Measurements from ENCODE around the gene MAPK9. TPM values are rescaled to one million over a fixed set of nuclear protein-coding genes. Genes with fewer than 3 reads are reported as not detected.
A peak's percentile ranks its signal among the peaks of the same experiment; 100 is the strongest.

The MAPK9 gene
- total RNA-seq, 1 experiment from 2014 or later = 65.4 TPM

DNA sequence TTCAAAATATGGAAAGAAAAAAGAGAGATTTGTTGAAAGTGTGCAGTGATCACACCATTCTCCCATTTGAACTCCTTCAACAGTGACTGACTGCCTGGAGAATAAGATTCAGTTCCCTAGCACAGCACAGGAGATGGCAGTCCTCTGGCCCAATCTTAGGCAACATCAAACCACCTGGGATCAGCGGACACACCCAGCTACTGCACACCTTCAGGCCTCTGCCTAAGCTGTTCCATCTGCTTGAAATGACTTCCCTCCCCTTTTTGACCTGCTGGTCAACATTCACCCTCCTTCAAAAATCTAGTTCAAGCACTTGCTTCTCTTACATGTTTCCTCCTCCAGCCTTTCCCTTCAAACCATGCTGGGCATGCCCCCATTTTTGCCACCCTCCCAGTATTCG is 4.5 kb downstream of the MAPK9 start:
- no peak for DNase-seq
- CTCF ChIA-PET = no interaction called here
- no peak for TF ChIP-seq CTCF (IDR thresholded peaks at IDR 0.05; ENCODE audit: unreplicated experiment)

DNA sequence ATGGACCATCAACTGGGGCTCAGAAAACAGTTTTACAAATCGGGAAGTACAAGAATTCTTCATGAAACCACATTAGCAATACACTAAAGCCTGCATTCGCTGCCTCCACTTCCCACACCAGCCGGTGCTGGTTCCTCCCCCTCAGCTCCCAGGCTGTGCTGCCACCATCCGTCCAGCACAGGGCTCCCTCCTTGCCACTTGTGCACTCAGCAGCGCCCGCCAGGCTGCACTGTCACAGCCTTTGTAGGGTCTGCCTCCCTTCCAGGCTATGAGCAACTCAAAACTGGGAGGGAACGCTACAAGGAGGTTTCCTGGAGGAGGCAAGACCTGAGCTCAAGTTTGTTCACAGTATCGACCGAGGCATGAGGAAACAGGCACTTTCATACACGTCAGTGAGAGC is 7.7 kb downstream of the MAPK9 start:
- intact Hi-C loops (cut with micrococcal nuclease; ENCODE audit: unreplicated experiment) = no loop called here
- H3K9me3 Mint-ChIP-seq (ENCODE audit: low read depth, unreplicated experiment) = peaks cover 31% of the 10 kb centered on the region
- CTCF ChIA-PET = no interaction called here
- TF ChIP-seq CTCF (IDR thresholded peaks at IDR 0.05; ENCODE audit: unreplicated experiment) = no peak
- BruUV-seq (replicated peaks) = no TSS peak
- H3K4me1 Mint-ChIP-seq (ENCODE audit: low read depth, unreplicated experiment) = no peaks in the 10 kb centered on the region
- no peaks in the 10 kb centered on the region for H3K27me3 Mint-ChIP-seq (ENCODE audit: unreplicated experiment)
- no peak overlapping the region for H3K27ac Mint-ChIP-seq (ENCODE audit: unreplicated experiment)
- DNase-seq = no peak
- peaks cover 42% of the 10 kb centered on the region for H3K36me3 Mint-ChIP-seq (ENCODE audit: insufficient read depth, unreplicated experiment)
- H3K4me3 Mint-ChIP-seq (ENCODE audit: low read depth, unreplicated experiment) = no peak overlapping the region

More for the DNA sequence above, 4.5 kb downstream of the MAPK9 start:
- Mint-ChIP-seq H3K27me3 (ENCODE audit: unreplicated experiment) (no peaks in the 10 kb centered on the region), H3K4me1 (ENCODE audit: low read depth, unreplicated experiment) (peaks cover 19% of the 10 kb centered on the region), H3K27ac (ENCODE audit: unreplicated experiment) (peak overlapping the region; percentile 5), H3K36me3 (ENCODE audit: insufficient read depth, unreplicated experiment) (peaks cover 48% of the 10 kb centered on the region), H3K4me3 (ENCODE audit: low read depth, unreplicated experiment) (no peak overlapping the region), H3K9me3 (ENCODE audit: low read depth, unreplicated experiment) (peaks cover 18% of the 10 kb centered on the region)
- intact Hi-C loops (cut with micrococcal nuclease; ENCODE audit: unreplicated experiment) = no loop called here
- BruUV-seq (replicated peaks) = no TSS peak

GRCh38 chr5:180283026-180283615 is 8.8 kb downstream of the MAPK9 start:
- CTCF ChIA-PET = interaction anchor here (0.6 kb wide), 1 partner anchor 90 kb away, joined by 4 read pairs; no protein-coding TSS in a partner anchor
- peaks cover 52% of the 10 kb centered on the region for H3K36me3 Mint-ChIP-seq (ENCODE audit: insufficient read depth, unreplicated experiment)
- no peak overlapping the region for H3K4me3 Mint-ChIP-seq (ENCODE audit: low read depth, unreplicated experiment)

DNA sequence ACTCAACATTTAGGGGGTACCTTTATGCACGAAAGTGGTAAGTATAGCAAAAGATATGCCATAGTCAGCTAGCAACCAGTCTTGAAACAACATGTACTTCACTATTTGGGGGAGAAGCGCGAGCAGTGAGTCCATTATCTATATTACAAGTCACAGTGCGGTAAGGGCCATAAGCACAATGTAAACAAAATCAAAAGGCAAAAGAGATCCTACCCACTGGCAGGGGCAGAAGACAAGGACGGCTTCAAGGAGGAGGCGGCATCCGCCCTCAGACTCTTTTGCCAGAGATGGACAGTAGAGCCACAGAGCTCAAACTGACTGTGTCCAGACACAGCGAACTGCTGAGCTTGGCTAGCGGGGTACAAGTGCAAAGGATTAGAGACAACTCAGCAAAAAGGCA is 9.6 kb downstream of the MAPK9 start:
- CTCF ChIA-PET = no interaction called here
- intact Hi-C loops (cut with micrococcal nuclease; ENCODE audit: unreplicated experiment) = no loop called here
- Mint-ChIP-seq H3K4me1 (ENCODE audit: low read depth, unreplicated experiment) (no peaks in the 10 kb centered on the region), H3K27me3 (ENCODE audit: unreplicated experiment) (no peaks in the 10 kb centered on the region), H3K9me3 (ENCODE audit: low read depth, unreplicated experiment) (peaks cover 28% of the 10 kb centered on the region), H3K4me3 (ENCODE audit: low read depth, unreplicated experiment) (no peak overlapping the region), H3K36me3 (ENCODE audit: insufficient read depth, unreplicated experiment) (peaks cover 55% of the 10 kb centered on the region), H3K27ac (ENCODE audit: unreplicated experiment) (no peak overlapping the region)
- no peak for TF ChIP-seq CTCF (IDR thresholded peaks at IDR 0.05; ENCODE audit: unreplicated experiment)
- DNase-seq = no peak
- BruUV-seq (replicated peaks) = no TSS peak

More at GRCh38 chr5:180283026-180283615, 8.8 kb downstream of the MAPK9 start:
- Mint-ChIP-seq H3K9me3 (ENCODE audit: low read depth, unreplicated experiment) (peaks cover 33% of the 10 kb centered on the region), H3K27me3 (ENCODE audit: unreplicated experiment) (no peaks in the 10 kb centered on the region), H3K27ac (ENCODE audit: unreplicated experiment) (no peak overlapping the region), H3K4me1 (ENCODE audit: low read depth, unreplicated experiment) (no peaks in the 10 kb centered on the region)
- BruUV-seq (replicated peaks) = no TSS peak
- intact Hi-C loops (cut with micrococcal nuclease; ENCODE audit: unreplicated experiment) = no loop called here
- no peak for DNase-seq
- TF ChIP-seq CTCF (IDR thresholded peaks at IDR 0.05; ENCODE audit: unreplicated experiment) = no peak
